MM.1S (cell line): ENCODE data around the gene ZNF792.
"Not testable (repeated sequence)": the region's sequence is repeated elsewhere in the genome, so short reads cannot be mapped to it uniquely, and the experiment has no call there.

ENCODE experiments used
- DNase-seq: peaks from one replicate; pipeline ENCODE4 v3.0.0-alpha.2; 2015
- H2AFZ ChIP-seq: fragments of 300-600 bp; sonication (generic); 2 replicates; pipeline ENCODE4 v1.6.0; 2016; ENCODE audit warnings: antibody characterized with exemption, low read length
- H3F3A ChIP-seq: fragments of 300-600 bp; sonication (generic); 2 replicates; pipeline ENCODE4 v1.6.1; 2016; ENCODE audit warnings: mild to moderate bottlenecking, antibody characterized with exemption, low read length, moderate library complexity, mixed read lengths; ENCODE audit not compliant: insufficient read depth
- H3K27ac ChIP-seq: fragments of 300-600 bp; sonication (generic); 2 replicates; pipeline ENCODE4 v1.5.1; 2016; ENCODE audit warnings: mild to moderate bottlenecking, low read length
- H3K27me3 ChIP-seq: fragments of 300-600 bp; sonication (generic); replicated peaks from 2 replicates; pipeline ENCODE4 v1.6.0; 2016; ENCODE audit warnings: low read length; ENCODE audit not compliant: insufficient read depth
- H3K36me3 ChIP-seq: fragments of 300-600 bp; sonication (generic); replicated peaks from 2 replicates; pipeline ENCODE4 v1.6.1; 2016; ENCODE audit warnings: mild to moderate bottlenecking, low read length, mixed read lengths; ENCODE audit not compliant: insufficient read depth
- H3K4me1 ChIP-seq: fragments of 300-600 bp; sonication (generic); 2 replicates; pipeline ENCODE4 v1.6.1; 2016; ENCODE audit warnings: low read length, mixed read lengths
- H3K4me2 ChIP-seq: fragments of 300-600 bp; sonication (generic); 2 replicates; pipeline ENCODE4 v1.6.0; 2016; ENCODE audit warnings: low read depth, low read length
- H3K4me3 ChIP-seq: fragments of 300-600 bp; sonication (generic); 2 replicates; pipeline ENCODE4 v1.5.1; 2016; ENCODE audit warnings: low read length, mixed read lengths
- H3K79me2 ChIP-seq: fragments of 300-600 bp; sonication (generic); 2 replicates; pipeline ENCODE4 v1.6.1; 2016; ENCODE audit warnings: mixed run types, low read length, mixed read lengths
- H3K9ac ChIP-seq: fragments of 300-600 bp; sonication (generic); 2 replicates; pipeline ENCODE4 v1.6.1; 2016; ENCODE audit warnings: low read length, mixed read lengths
- H3K9me2 ChIP-seq: fragments of 300-600 bp; sonication (generic); replicated peaks from 2 replicates; pipeline ENCODE4 v1.6.1; 2016; ENCODE audit warnings: mild to moderate bottlenecking, low read length, mixed read lengths; ENCODE audit not compliant: insufficient read depth
- H3K9me3 ChIP-seq: fragments of 300-600 bp; sonication (generic); replicated peaks from 2 replicates; pipeline ENCODE4 v1.6.1; 2016; ENCODE audit warnings: mild to moderate bottlenecking, low read length, mixed read lengths; ENCODE audit not compliant: insufficient read depth
- H4K20me1 ChIP-seq: fragments of 300-600 bp; sonication (generic); 2 replicates; pipeline ENCODE4 v1.6.1; 2016; ENCODE audit warnings: mild to moderate bottlenecking, low read length, moderate library complexity, mixed read lengths; ENCODE audit not compliant: insufficient read depth
- EZH2 ChIP-seq: fragments of 300-600 bp; sonication (generic); optimal IDR thresholded peaks from 2 replicates; pipeline ENCODE3; 2017; ENCODE audit warnings: low read depth, mild to moderate bottlenecking, antibody characterized with exemption, low read length, mixed read lengths
- EZH2phosphoT487 ChIP-seq: fragments of 300-600 bp; sonication (generic); IDR thresholded peaks from 2 replicates; pipeline ENCODE4 v1.6.1; 2018; ENCODE audit warnings: antibody characterized with exemption, low read length
- TF ChIP-seq, protein P1 (sequence below): fragments of 300-600 bp; sonication (generic); IDR thresholded peaks from 2 replicates; pipeline ENCODE4 v1.5.1; 2016; ENCODE audit warnings: antibody characterized with exemption, low read length, mixed read lengths

ZNF792 gene

DNA sequence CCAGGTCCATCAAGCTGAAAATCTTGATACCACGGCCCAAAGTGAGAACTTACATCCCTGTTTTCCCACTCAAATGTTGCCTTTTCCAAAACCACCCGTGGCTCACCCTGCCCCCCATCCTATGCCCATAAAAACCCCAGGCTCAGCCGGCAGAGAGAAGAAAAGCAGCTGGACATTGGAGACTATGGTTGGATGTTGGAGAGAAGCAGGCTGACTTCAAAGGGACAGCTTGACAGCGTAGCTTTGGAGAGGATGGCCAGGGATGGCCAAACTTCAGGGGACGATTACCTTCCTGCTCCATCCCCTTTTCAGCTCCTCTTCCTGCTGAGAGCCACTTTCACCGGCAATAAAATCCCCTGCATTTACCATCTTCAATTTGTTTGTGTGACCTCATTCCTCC lies 3.5 kb upstream of the ZNF792 start:
- H3K79me2 ChIP-seq: no peaks in the 10 kb centered on the region
- no peak overlapping the region for H2AFZ ChIP-seq
- H3F3A ChIP-seq: no peaks in the 10 kb centered on the region
- no peak overlapping the region for H3K4me2 ChIP-seq
- no peak overlapping the region for H3K4me3 ChIP-seq
- no peak for DNase-seq
- H3K27ac ChIP-seq: no peak overlapping the region
- no peaks in the 10 kb centered on the region for H3K9me2 ChIP-seq
- 0 out of 2 replicates have a peak, but pooled peaks cover 4% of the 10 kb centered on the region for H3K4me1 ChIP-seq
- H3K9me3 ChIP-seq: 0 out of 2 replicates have a peak, but pooled peaks cover 3% of the 10 kb centered on the region
- no peaks in the 10 kb centered on the region for H3K36me3 ChIP-seq
- H3K27me3 ChIP-seq: peaks cover 40% of the 10 kb centered on the region
- no peak overlapping the region for H3K9ac ChIP-seq
- no peaks in the 10 kb centered on the region for H4K20me1 ChIP-seq
- TF ChIP-seq, protein P1, sequence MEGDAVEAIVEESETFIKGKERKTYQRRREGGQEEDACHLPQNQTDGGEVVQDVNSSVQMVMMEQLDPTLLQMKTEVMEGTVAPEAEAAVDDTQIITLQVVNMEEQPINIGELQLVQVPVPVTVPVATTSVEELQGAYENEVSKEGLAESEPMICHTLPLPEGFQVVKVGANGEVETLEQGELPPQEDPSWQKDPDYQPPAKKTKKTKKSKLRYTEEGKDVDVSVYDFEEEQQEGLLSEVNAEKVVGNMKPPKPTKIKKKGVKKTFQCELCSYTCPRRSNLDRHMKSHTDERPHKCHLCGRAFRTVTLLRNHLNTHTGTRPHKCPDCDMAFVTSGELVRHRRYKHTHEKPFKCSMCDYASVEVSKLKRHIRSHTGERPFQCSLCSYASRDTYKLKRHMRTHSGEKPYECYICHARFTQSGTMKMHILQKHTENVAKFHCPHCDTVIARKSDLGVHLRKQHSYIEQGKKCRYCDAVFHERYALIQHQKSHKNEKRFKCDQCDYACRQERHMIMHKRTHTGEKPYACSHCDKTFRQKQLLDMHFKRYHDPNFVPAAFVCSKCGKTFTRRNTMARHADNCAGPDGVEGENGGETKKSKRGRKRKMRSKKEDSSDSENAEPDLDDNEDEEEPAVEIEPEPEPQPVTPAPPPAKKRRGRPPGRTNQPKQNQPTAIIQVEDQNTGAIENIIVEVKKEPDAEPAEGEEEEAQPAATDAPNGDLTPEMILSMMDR: no peak
- no peak for TF ChIP-seq EZH2
- no peak for TF ChIP-seq EZH2phosphoT487

DNA sequence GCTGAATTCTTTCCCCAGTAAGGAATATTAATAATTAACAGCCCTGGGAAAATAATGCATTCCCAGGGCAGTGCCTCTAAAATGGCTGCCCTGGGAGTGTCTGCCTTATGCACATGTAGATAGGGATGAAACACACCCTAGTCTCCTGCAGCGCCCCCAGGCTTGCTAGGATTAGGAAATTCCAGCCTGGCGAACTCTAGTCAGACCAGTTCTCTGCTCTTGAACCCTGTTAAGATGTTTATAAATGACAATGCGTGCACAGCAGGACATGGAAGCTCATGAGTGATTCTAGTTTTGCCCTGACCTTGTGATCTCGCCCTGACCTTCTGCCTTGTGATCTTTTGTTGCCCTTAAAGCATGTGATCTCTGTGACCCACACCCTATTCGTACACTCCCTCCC lies 1.5 kb upstream of the ZNF792 start:
- peaks cover 29% of the 10 kb centered on the region for H3K27me3 ChIP-seq
- H3K4me3 ChIP-seq, H3K4me2 ChIP-seq, H3K27ac ChIP-seq, H3K79me2 ChIP-seq, H2AFZ ChIP-seq, H4K20me1 ChIP-seq, H3K4me1 ChIP-seq, H3K9me3 ChIP-seq, DNase-seq, H3K9me2 ChIP-seq, H3F3A ChIP-seq, H3K9ac ChIP-seq, H3K36me3 ChIP-seq: not testable (repeated sequence)

DNA sequence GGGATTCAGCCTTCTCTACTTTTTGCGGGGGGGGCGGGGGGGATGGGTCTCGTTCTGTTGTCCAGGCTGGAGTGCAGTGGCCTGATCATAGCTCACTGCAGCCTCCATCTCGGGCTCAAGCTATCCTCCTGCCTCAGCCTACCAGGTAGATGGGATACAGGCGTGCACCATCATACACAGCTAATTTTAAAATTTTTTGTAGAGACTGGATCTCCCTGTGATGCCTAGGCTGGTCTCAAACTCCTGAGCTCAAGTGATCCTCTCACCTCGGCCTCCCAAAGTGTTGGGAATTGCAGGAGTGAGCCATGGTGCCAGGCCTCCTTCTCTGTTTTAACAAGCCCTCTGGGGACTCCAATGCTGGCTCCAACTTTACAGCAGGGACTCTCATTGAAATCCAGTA lies 569 bp upstream of the ZNF792 start:
- no peak overlapping the region for H3K4me3 ChIP-seq
- TF ChIP-seq, protein P1: no peak
- TF ChIP-seq EZH2: no peak
- no peak for TF ChIP-seq EZH2phosphoT487

DNA sequence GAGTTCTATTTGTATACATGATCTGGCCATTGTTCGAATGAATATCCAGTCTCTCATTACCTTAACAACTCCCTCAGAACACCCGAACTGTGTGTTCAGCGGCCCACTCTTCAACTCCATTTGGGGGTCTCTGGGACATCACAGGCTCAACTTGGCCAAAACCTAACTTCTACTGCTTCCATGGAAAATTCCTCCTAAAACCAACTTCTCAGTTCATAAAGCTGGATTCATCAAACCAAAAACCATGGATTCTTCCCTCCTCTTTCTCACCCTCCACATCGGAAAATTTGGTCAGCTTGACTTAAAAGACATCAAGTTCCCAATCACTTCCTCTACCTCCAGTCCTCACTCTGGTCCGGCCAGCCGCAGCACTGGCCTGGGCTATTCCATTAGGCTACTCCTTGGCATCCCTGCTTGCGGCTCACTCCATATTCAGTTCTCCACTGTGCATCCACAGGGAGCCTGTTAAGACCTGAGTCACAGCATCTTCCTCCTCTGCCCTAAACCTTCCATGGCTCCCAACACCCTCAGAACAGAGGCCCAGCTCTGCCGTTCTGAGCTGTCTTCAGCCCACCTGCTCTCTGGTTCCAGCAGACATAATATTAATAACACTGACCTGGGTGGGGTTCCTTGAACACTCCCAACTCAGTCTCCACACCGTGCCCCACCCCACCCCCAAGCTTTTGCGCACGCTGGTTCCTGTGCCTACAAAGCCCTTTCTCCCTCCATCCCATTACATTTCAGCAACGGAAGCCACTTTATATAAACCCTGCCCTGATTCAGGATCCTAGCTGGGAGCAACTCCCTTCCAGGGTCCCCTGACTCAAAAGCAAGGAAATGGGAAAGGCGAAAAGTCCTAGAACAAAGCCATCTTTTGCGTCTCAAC lies 1.1 kb downstream of the ZNF792 start:
- Histone ChIP-seq H3K9me2 (no peaks in the 10 kb centered on the region), H3K4me2 (peak overlapping the region; percentile 65; the same call in 1 of the 2 replicates), H3K4me1 (no peaks in the 10 kb centered on the region), H3K36me3 (no peaks in the 10 kb centered on the region), H3K9ac (no peak overlapping the region), H3K79me2 (no peaks in the 10 kb centered on the region), H3F3A (no peaks in the 10 kb centered on the region), H2AFZ (no peak overlapping the region), H3K27ac (no peak overlapping the region), H3K4me3 (peak overlapping the region; percentile 77; the same call in 1 of the 2 replicates), H3K27me3 (peaks cover 25% of the 10 kb centered on the region), H4K20me1 (no peaks in the 10 kb centered on the region), H3K9me3 (0 out of 2 replicates have a peak, but pooled peaks cover 3% of the 10 kb centered on the region)
- no peak for TF ChIP-seq EZH2phosphoT487
- TF ChIP-seq EZH2: no peak
- TF ChIP-seq, protein P1: no peak
- no peak for DNase-seq

More for the DNA sequence above, 569 bp upstream of the ZNF792 start:
- H3K9me2 ChIP-seq: no peaks in the 10 kb centered on the region
- H3F3A ChIP-seq: no peaks in the 10 kb centered on the region
- H4K20me1 ChIP-seq: no peaks in the 10 kb centered on the region
- no peaks in the 10 kb centered on the region for H3K9me3 ChIP-seq
- no peak for DNase-seq
- no peaks in the 10 kb centered on the region for H3K79me2 ChIP-seq
- no peak overlapping the region for H2AFZ ChIP-seq
- no peak overlapping the region for H3K9ac ChIP-seq
- no peak overlapping the region for H3K27ac ChIP-seq
- no peaks in the 10 kb centered on the region for H3K4me1 ChIP-seq
- peaks cover 29% of the 10 kb centered on the region for H3K27me3 ChIP-seq
- no peaks in the 10 kb centered on the region for H3K36me3 ChIP-seq
- H3K4me2 ChIP-seq: no peak overlapping the region
